ENCODE results near the gene USP35. TPM values are rescaled to one million over a fixed set of nuclear protein-coding genes. Genes with fewer than 3 reads are reported as not detected.

The USP35 gene
- total RNA-seq, 1 experiment from 2014 or later: 11.8 TPM

DNA sequence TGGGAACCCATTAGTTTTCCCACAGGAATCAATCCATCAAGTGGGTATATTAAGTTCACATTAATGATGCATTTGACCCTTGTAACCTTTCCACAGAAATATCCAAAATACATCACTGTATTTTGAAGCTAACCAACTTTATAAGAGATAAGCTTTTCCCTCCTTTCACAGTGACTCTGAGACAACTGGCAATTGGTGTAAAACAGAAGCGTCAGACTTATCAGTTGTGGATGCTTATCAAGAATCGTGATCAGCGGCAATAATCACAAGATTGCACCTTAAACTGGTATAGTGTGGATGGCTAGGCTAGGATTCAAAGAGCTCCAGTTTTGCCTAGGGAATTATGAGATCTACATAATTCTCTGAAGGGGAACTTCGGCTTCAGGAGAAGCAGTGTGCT lies 73.1 kb downstream of the USP35 start:
- ChIA-PET POLR2A (no interaction called here), CTCF (no interaction called here)
- no peak overlapping the region for H3K4me3 ChIP-seq (ENCODE audit: low read depth in 2 of 2, low read length in 2 of 2)
- no peaks in the 10 kb centered on the region for H3K27me3 ChIP-seq (ENCODE audit: control insufficient read depth, insufficient read depth, low read length)
- no peak overlapping the region for H3K27ac ChIP-seq (ENCODE audit: low read length)
- in situ Hi-C loops (cut with HindIII; ENCODE audit: low pct_unique_long_range_greater_than_20kb, low sequenced_read_pairs) (no loop called here), intact Hi-C loops (cut with micrococcal nuclease; ENCODE audit: unreplicated experiment) (no loop called here)
- ATAC-seq (no peak), DNase-seq (ENCODE audit: low read depth, low spot score) (no peak)
- no peaks in the 10 kb centered on the region for H3K36me3 ChIP-seq (ENCODE audit: control insufficient read depth, insufficient read depth, low read length)
- H3K9me3 ChIP-seq (ENCODE audit: control insufficient read depth, insufficient read depth, low read depth, low read length): no peaks in the 10 kb centered on the region
- BruUV-seq (replicated peaks): no TSS peak
- TF ChIP-seq TCF7L2 (IDR thresholded peaks at IDR 0.05; ENCODE audit: low read depth, low read length) (no peak), POLR2AphosphoS5 (IDR thresholded peaks at IDR 0.05; ENCODE audit: low read depth, low read length) (no peak), REST (IDR thresholded peaks at IDR 0.05; ENCODE audit: insufficient read depth in 1 of 2, low read depth in 2 of 2, low read length in 1 of 2) (no peak)
- H3K4me1 ChIP-seq (ENCODE audit: control insufficient read depth, insufficient read depth, low read length): no peaks in the 10 kb centered on the region

DNA sequence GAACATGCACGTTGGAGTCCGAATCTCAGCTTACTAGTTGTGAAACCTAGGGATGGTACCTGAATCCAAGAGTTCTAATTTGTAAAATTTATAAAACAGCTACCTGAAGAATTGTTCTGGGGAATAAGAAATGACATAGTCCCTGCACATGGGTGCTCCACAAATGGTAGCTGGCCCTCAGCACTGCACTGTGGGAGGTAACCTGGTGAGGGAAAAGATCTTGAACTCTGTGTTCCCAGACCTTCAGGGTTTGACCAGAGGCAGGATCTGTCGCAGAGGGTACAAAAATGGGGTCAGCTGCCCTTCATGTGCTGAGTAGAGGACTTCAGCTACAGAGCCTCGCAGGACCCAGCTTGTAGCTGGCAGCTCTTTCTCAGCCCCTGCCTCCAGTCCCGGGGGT lies 73.5 kb downstream of the USP35 start:
- H3K27ac ChIP-seq (ENCODE audit: low read length): no peak overlapping the region
- H3K4me3 ChIP-seq (ENCODE audit: low read depth in 2 of 2, low read length in 2 of 2): no peak overlapping the region
- no TSS peak for BruUV-seq (replicated peaks)
- no peak for TF ChIP-seq TCF7L2 (IDR thresholded peaks at IDR 0.05; ENCODE audit: low read depth, low read length)
- TF ChIP-seq SIN3A (IDR thresholded peaks at IDR 0.05; ENCODE audit: borderline replicate concordance, insufficient read depth, low read depth, low read length): no peak
- no peak for TF ChIP-seq CTCF (IDR thresholded peaks at IDR 0.05)
- TF ChIP-seq REST (IDR thresholded peaks at IDR 0.05; ENCODE audit: insufficient read depth in 1 of 2, low read depth in 2 of 2, low read length in 1 of 2): no peak
- TF ChIP-seq POLR2AphosphoS5 (IDR thresholded peaks at IDR 0.05; ENCODE audit: low read depth, low read length): no peak
- intact Hi-C loops (cut with micrococcal nuclease; ENCODE audit: unreplicated experiment) (no loop called here), in situ Hi-C loops (cut with HindIII; ENCODE audit: low pct_unique_long_range_greater_than_20kb, low sequenced_read_pairs) (no loop called here)
- no peaks in the 10 kb centered on the region for H3K9me3 ChIP-seq (ENCODE audit: control insufficient read depth, insufficient read depth, low read depth, low read length)
- ATAC-seq (no peak), DNase-seq (ENCODE audit: low read depth, low spot score) (no peak)
- H3K4me1 ChIP-seq (ENCODE audit: control insufficient read depth, insufficient read depth, low read length): no peaks in the 10 kb centered on the region
- ChIA-PET POLR2A (no interaction called here), CTCF (no interaction called here)
- no peaks in the 10 kb centered on the region for H3K36me3 ChIP-seq (ENCODE audit: control insufficient read depth, insufficient read depth, low read length)
- no peaks in the 10 kb centered on the region for H3K27me3 ChIP-seq (ENCODE audit: control insufficient read depth, insufficient read depth, low read length)

Measured in Panc1 (cell line).